Measurements from ENCODE around the gene ZNF79. TPM values are rescaled to one million over a fixed set of nuclear protein-coding genes. Genes with fewer than 3 reads are reported as not detected.

The ZNF79 gene
- total RNA-seq, 4 donors from 2014 or later, result 5.3 to 16.3 (median 12.7) TPM

DNA sequence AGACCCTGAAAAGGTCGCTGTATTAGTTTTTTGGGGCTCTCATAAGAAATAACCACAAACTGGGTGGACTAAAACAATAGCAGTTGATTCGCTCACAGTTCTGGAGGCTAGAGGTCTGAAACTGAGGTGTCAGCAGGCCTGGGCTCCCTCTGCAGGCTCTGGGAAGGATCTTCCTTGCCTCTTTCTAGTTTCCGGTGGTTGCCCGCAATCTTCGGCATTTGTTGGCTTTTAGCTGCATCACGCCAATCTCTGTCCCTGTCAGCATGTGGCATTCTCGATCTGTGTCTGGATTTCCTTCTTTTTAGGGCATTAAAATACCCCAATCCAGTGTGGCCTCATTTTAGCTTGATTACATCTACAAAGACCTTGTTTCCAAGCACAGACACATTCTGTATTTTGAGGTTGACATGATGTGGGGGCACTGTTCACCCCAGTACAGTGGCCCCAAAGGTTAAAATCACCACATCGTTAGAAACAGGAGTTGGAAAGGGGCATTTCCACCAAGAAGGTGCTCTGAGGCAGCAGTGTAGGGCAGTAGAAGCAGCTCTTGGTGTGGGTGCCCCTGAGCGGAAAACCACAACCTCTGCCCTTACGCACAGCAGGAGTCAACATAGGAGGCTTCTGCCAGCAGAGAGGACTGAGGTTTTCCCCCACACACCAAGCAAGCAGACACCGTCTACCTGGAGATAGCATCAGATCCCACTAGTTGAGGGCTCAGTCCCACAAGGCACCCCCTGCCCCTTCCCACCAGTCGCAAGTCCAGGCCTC, 13.5 kb downstream of the ZNF79 start:
- 75 to 81% methylated on average over 2 to 9 of the region's 12 CpGs for WGBS, 2 donors (ENCODE audit: low coverage in 1 of 2)
- H3K36me3 ChIP-seq, result peaks cover 0 to 99% of the 10 kb centered on the region in 2 donors
- no peak for ATAC-seq
- no peak overlapping the region for H3K4me3 ChIP-seq
- no peak for TF ChIP-seq EP300 (IDR thresholded peaks at IDR 0.05)
- no peak for TF ChIP-seq POLR2A (IDR thresholded peaks at IDR 0.05)
- TF ChIP-seq, protein P1, sequence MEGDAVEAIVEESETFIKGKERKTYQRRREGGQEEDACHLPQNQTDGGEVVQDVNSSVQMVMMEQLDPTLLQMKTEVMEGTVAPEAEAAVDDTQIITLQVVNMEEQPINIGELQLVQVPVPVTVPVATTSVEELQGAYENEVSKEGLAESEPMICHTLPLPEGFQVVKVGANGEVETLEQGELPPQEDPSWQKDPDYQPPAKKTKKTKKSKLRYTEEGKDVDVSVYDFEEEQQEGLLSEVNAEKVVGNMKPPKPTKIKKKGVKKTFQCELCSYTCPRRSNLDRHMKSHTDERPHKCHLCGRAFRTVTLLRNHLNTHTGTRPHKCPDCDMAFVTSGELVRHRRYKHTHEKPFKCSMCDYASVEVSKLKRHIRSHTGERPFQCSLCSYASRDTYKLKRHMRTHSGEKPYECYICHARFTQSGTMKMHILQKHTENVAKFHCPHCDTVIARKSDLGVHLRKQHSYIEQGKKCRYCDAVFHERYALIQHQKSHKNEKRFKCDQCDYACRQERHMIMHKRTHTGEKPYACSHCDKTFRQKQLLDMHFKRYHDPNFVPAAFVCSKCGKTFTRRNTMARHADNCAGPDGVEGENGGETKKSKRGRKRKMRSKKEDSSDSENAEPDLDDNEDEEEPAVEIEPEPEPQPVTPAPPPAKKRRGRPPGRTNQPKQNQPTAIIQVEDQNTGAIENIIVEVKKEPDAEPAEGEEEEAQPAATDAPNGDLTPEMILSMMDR (IDR thresholded peaks at IDR 0.05), result no peak
- no peak for TF ChIP-seq POLR2AphosphoS5 (IDR thresholded peaks at IDR 0.05)
- no peaks in the 10 kb centered on the region for H3K27me3 ChIP-seq
- H3K4me1 ChIP-seq, result no peaks in the 10 kb centered on the region
- no peaks in the 10 kb centered on the region for H3K9me3 ChIP-seq
- no peak overlapping the region for H3K27ac ChIP-seq

DNA sequence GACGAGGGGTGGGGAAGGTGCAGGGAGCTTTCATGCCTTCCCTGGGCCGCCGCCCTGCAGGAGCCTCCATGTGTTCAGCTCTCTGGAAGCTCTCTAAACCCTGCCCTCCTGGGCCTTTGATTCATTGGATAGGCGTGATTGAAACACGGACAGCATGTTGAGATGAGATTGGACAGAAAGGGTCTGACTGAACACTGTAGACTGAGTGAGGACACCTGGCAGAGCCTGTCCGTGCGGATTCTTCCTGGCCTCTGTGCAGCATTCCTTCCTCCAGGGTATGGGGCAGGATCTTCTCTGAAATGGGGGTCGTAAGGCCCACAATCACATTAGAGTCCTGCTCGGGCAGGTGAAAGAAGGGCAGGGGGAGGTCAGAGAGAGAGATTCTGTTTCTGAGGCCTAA, 14.2 kb downstream of the ZNF79 start:
- Histone ChIP-seq H3K4me3 (no peak overlapping the region), H3K36me3 (peaks cover 0 to 100% of the 10 kb centered on the region in 2 donors), H3K27me3 (no peaks in the 10 kb centered on the region), H3K4me1 (no peaks in the 10 kb centered on the region), H3K9me3 (no peaks in the 10 kb centered on the region), H3K27ac (no peak overlapping the region)
- TF ChIP-seq POLR2A (IDR thresholded peaks at IDR 0.05) (no peak), EP300 (IDR thresholded peaks at IDR 0.05) (no peak), POLR2AphosphoS5 (IDR thresholded peaks at IDR 0.05) (no peak)
- TF ChIP-seq, protein P1 (IDR thresholded peaks at IDR 0.05), result no peak
- WGBS, 2 donors (ENCODE audit: low coverage in 1 of 2), result 90% methylated on average over 2 to 7 of the region's 9 CpGs
- no peak for ATAC-seq

DNA sequence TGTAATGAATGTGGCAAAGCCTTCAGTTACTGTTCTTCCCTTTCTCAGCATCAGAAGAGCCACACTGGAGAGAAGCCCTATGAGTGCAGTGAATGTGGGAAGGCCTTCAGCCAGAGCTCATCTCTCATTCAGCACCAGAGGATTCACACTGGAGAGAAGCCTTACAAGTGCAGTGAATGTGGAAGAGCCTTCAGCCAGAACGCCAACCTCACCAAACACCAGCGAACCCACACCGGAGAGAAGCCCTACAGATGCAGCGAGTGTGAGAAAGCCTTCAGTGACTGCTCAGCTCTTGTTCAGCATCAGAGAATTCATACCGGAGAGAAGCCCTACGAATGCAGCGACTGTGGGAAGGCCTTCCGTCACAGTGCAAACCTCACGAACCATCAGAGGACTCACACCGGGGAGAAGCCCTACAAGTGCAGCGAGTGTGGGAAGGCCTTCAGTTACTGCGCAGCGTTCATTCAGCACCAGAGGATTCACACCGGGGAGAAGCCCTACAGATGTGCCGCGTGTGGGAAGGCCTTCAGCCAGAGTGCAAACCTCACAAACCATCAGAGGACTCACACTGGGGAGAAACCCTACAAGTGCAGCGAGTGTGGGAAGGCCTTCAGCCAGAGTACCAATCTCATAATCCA, 20.2 kb downstream of the ZNF79 start:
- Histone ChIP-seq H3K4me3 (no peak overlapping the region), H3K36me3 (peaks cover 0 to 100% of the 10 kb centered on the region in 2 donors), H3K9me3 (no peaks in the 10 kb centered on the region), H3K27ac (peak overlapping the region in 2 of 4 donors; percentile 6 to 20), H3K27me3 (no peaks in the 10 kb centered on the region), H3K4me1 (peaks cover 0 to 12% (median 8%) of the 10 kb centered on the region in 3 donors)
- no peak for ATAC-seq
- TF ChIP-seq EP300 (IDR thresholded peaks at IDR 0.05), result no peak
- 96% methylated on average over 5 of the region's 17 CpGs; no CpG with 5 or more reads in 1 of the 2 donors for WGBS, 2 donors (ENCODE audit: low coverage in 1 of 2)

DNA sequence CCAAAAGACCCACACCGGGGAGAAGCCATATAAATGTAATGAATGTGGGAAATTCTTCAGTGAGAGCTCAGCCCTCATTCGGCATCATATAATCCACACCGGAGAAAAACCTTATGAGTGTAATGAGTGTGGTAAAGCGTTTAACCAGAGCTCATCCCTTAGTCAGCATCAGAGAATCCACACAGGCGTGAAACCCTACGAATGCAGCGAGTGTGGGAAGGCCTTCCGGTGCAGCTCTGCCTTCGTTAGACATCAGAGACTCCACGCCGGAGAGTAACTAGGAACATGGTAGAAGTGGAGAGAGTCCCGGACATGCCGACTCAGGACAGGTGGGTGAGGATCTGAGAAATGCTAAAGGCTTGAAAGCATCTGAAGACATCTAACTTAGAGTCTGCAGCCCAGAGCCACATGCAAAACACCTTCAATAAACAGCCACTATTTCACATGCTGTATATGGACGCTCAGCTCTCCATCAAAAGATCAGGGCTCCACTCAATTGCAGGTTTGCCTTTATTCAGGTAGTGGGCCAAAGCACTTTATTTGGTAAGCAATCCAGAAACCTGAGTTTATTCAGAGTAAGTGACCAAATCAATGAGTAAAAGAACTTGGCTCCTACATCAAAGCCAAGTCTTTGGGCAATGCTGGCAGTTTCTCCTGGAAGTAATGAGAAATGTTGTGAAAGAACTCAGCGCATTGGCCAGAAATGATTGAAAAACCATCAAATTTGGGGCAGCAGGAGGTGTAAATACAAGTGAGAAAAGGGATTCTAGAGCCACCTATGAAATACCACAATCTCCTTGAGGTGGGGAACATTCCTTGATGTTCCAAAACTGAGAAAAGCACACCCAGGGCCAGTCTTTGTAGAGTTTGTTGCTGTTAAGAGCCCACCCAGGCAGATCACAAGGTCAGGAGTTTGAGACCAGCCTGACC, 21.0 kb downstream of the ZNF79 start:
- H3K36me3 ChIP-seq, result peaks cover 0 to 97% of the 10 kb centered on the region in 2 donors
- peak; percentile 44 for TF ChIP-seq POLR2AphosphoS5 (IDR thresholded peaks at IDR 0.05)
- TF ChIP-seq EP300 (IDR thresholded peaks at IDR 0.05), result no peak
- no peak for TF ChIP-seq POLR2A (IDR thresholded peaks at IDR 0.05)
- TF ChIP-seq, protein P1 (IDR thresholded peaks at IDR 0.05), result no peak
- H3K9me3 ChIP-seq, result no peaks in the 10 kb centered on the region
- H3K27me3 ChIP-seq, result no peaks in the 10 kb centered on the region
- no peak for ATAC-seq
- peaks cover 3 to 20% (median 15%) of the 10 kb centered on the region in 3 donors for H3K4me1 ChIP-seq
- no peak overlapping the region for H3K4me3 ChIP-seq
- WGBS, 2 donors (ENCODE audit: low coverage in 1 of 2), result 90% methylated on average over 11 to 13 of the region's 15 CpGs
- H3K27ac ChIP-seq, result no peak overlapping the region
